ENCODE measurements around the gene CCDC85A. TPM values are rescaled to one million over a fixed set of nuclear protein-coding genes. Genes with fewer than 3 reads are reported as not detected.

CCDC85A gene
- total and polyA plus RNA-seq, 8 donors: 0.20 to 0.62 (median 0.31) TPM

DNA sequence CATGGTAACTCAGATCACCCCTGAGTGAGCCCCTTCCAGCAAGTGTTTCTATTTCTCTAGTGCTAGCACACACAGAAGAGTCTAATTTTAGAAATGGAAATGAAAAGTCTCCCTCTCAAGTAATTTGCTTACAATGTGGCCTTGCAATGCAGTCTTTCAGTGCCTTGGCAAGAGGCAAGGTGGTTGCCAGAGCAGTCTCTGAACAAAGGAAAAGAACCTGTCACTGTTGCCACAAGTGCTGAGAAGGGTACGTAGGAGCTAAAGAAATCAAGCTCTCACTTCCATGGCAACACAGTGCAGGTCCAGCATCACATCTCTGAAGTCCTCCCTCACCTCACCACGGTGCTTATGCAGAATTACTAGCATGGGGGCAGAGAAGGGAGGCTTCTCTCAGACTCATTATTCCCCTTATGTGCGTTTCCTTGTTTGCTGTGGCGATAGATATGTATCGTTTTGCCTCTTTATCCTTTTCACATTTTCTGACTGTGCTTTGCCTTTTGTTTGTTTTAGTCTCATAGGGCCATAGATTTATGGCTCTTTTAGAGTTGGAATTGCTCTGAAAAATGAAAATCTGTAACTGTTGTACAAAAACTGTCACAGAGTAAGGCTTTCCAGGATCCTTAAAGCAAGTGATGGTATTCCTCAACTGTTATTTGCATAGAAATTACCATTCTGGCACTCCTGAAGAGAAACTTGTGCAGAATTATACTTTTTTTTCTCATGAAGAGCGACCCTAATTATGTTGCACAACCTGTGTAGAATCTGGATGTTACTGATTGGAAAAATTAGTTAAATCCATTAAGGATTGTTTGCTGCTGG, 164.8 kb downstream of the CCDC85A start:
- Histone ChIP-seq H3K27ac (no peak overlapping the region), H3K4me3 (no peak overlapping the region), H3K9me3 (no peaks in the 10 kb centered on the region), H3K36me3 (no peaks in the 10 kb centered on the region), H3K27me3 (no peaks in the 10 kb centered on the region), H3K4me1 (no peaks in the 10 kb centered on the region)
- intact Hi-C loops (cut with DNase I): no loop called here
- WGBS, 2 donors: 63 to 68% methylated on average over 6 of the region's 6 CpGs
- FAIRE-seq (no peak), DNase-seq (no peak), ATAC-seq (no peak)
- TF ChIP-seq, protein P1, sequence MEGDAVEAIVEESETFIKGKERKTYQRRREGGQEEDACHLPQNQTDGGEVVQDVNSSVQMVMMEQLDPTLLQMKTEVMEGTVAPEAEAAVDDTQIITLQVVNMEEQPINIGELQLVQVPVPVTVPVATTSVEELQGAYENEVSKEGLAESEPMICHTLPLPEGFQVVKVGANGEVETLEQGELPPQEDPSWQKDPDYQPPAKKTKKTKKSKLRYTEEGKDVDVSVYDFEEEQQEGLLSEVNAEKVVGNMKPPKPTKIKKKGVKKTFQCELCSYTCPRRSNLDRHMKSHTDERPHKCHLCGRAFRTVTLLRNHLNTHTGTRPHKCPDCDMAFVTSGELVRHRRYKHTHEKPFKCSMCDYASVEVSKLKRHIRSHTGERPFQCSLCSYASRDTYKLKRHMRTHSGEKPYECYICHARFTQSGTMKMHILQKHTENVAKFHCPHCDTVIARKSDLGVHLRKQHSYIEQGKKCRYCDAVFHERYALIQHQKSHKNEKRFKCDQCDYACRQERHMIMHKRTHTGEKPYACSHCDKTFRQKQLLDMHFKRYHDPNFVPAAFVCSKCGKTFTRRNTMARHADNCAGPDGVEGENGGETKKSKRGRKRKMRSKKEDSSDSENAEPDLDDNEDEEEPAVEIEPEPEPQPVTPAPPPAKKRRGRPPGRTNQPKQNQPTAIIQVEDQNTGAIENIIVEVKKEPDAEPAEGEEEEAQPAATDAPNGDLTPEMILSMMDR (IDR thresholded peaks at IDR 0.05): no peak

- DNase-seq: no peak
- no peak overlapping the region for H3K4me3 ChIP-seq
- H3K27ac ChIP-seq: no peak overlapping the region
- no peaks in the 10 kb centered on the region for H3K4me1 ChIP-seq
- intact Hi-C loops (cut with DNase I): no loop called here
- no peak for FAIRE-seq
- no peaks in the 10 kb centered on the region for H3K36me3 ChIP-seq
- TF ChIP-seq, protein P1 (IDR thresholded peaks at IDR 0.05): no peak
- no peaks in the 10 kb centered on the region for H3K27me3 ChIP-seq
- ATAC-seq: no peak
- H3K9me3 ChIP-seq: no peaks in the 10 kb centered on the region
- WGBS, 2 donors: 77 to 88% methylated on average over 3 of the region's 3 CpGs
Observed at GRCh38 chr2:56357655-56358295, 174.0 kb downstream of the CCDC85A start.

DNA sequence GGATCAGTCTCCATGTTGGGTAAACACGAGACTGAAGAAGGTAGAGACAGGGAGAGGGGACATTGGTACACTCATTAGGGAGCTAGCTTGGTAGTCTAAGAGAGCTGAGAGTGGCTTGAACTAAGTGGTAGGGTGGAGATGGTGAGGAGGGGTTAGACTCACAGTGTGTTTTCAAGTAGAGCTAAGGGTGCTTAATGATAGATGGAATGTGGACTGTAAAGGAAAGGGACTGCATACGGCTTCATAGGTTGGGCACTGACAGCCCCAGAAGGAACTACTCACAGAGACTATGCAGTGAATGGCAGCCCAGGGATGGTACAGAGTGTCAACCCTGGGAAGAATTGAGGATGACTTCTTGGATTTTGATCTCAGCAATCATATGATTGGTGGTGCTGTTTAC, 178.1 kb downstream of the CCDC85A start:
- Histone ChIP-seq H3K36me3 (no peaks in the 10 kb centered on the region), H3K27ac (no peak overlapping the region), H3K27me3 (no peaks in the 10 kb centered on the region), H3K4me3 (no peak overlapping the region), H3K9me3 (no peaks in the 10 kb centered on the region), H3K4me1 (no peaks in the 10 kb centered on the region)
- TF ChIP-seq, protein P1 (IDR thresholded peaks at IDR 0.05): no peak
- FAIRE-seq (no peak), DNase-seq (no peak), ATAC-seq (no peak)
- WGBS, 2 donors: 43 to 65% methylated on average over 2 of the region's 2 CpGs
- intact Hi-C loops (cut with DNase I): no loop called here

DNA sequence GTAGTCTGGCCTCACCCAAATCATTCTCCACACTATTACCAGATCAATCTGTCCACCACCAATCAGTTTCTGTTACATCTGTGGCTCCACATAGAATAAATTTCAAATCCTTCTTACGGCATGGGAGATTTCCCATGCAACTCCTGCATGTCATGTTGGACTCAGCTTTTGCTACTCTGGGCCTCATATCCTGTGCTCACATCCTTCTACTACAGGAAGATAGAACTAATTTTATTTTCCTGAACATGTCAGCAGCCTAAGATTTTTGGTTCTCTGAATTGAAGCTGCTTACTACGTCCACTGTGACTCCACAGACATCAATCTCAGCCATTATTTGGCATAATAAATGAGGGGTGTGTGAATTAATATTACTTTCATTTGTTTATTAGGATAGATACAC, 181.1 kb downstream of the CCDC85A start:
- TF ChIP-seq, protein P1 (IDR thresholded peaks at IDR 0.05): no peak
- Histone ChIP-seq H3K4me3 (no peak overlapping the region), H3K27ac (no peak overlapping the region), H3K27me3 (no peaks in the 10 kb centered on the region), H3K4me1 (no peaks in the 10 kb centered on the region), H3K36me3 (no peaks in the 10 kb centered on the region), H3K9me3 (no peaks in the 10 kb centered on the region)
- WGBS, 2 donors: 70 to 85% methylated on average over 2 of the region's 2 CpGs
- ATAC-seq (no peak), FAIRE-seq (no peak), DNase-seq (no peak)
- intact Hi-C loops (cut with DNase I): no loop called here

- 82 to 88% methylated on average over 2 of the region's 2 CpGs for WGBS, 2 donors
- intact Hi-C loops (cut with DNase I): no loop called here
- no peak for FAIRE-seq
Observed at GRCh38 chr2:56369316-56369715, 185.5 kb downstream of the CCDC85A start.

More at GRCh38 chr2:56369316-56369715, 185.5 kb downstream of the CCDC85A start:
- H3K27ac ChIP-seq: no peak overlapping the region
- H3K9me3 ChIP-seq: no peaks in the 10 kb centered on the region
- TF ChIP-seq, protein P1 (IDR thresholded peaks at IDR 0.05): no peak
- no peak for DNase-seq
- H3K4me1 ChIP-seq: no peaks in the 10 kb centered on the region
- no peak for ATAC-seq
- H3K27me3 ChIP-seq: no peaks in the 10 kb centered on the region
- H3K4me3 ChIP-seq: no peak overlapping the region
- no peaks in the 10 kb centered on the region for H3K36me3 ChIP-seq
